GM12878 (cell line): Measurements from ENCODE around the gene COPZ1. TPM values are rescaled to one million over a fixed set of nuclear protein-coding genes. Genes with fewer than 3 reads are reported as not detected.

Source experiments
- ATAC-seq: fragments of 200-7000 bp; cut with Tn5 transposase; 3 replicates; pipeline ENCODE4 v1.9.1; 2020; ENCODE audit warnings: mild to moderate bottlenecking, moderate library complexity
- BruUV-seq: library from RNA; stranded (reverse); fragments of 400-500 nt; replicated peaks from 2 replicates; lab custom pipeline; 2021; lab: Mats Ljungman, UMichigan
- CTCF ChIA-PET: fragments of 300-600 bp; sonication (Branson Sonifier 250); formaldehyde crosslinking; extraction: SDS; loops from one replicate; lab custom pipeline; 2021; ENCODE audit warnings: inconsistent platforms; lab: Yijun Ruan, JAX
- POLR2A ChIA-PET: fragments of 350-600 bp; formaldehyde crosslinking; extraction: SDS; loops from one replicate; lab custom pipeline; 2021; ENCODE audit warnings: inconsistent platforms; lab: Charles Lee
- RAD21 ChIA-PET: fragments of 300-600 bp; sonication (Branson Sonifier 250); formaldehyde crosslinking; loops from one replicate; lab custom pipeline; 2023; ENCODE audit warnings: antibody characterized with exemption; ENCODE audit not compliant: unreplicated experiment; lab: Charles Lee
- SMC1A ChIA-PET: fragments of 300-600 bp; sonication (Branson Sonifier 250); formaldehyde crosslinking; loops from one replicate; lab custom pipeline; 2023; ENCODE audit not compliant: unreplicated experiment, uncharacterized antibody; lab: Charles Lee
- DNase-seq: peaks from one replicate; pipeline ENCODE4 v3.0.0-alpha.2; 2011; ENCODE audit warnings: low read depth, low spot score
- FAIRE-seq: peaks from 3 replicates; lab custom pipeline; 2011; peaks lifted over from hg19 to GRCh38; lab: Jason Lieb, UNC
- H2AFZ ChIP-seq: 2 replicates; pipeline ENCODE4 v1.6.0; 2011; ENCODE audit warnings: low read depth, low read length, control low read depth; ENCODE audit not compliant: control insufficient read depth
- H3K27ac ChIP-seq: 2 replicates; pipeline ENCODE4 v1.5.1; 2011; ENCODE audit warnings: control low read depth; ENCODE audit not compliant: control insufficient read depth, insufficient read depth
- H3K27me3 ChIP-seq, 2 experiments: replicated peaks in 1 of 2; 2 replicates each; pipeline versions ENCODE4 v1.6.0 to v1.6.1; 2011; ENCODE audit warnings: low read length in 1 of 2; ENCODE audit not compliant: control insufficient read depth in 2 of 2, insufficient read depth in 2 of 2
- H3K36me3 ChIP-seq, 2 experiments: 2 replicates each; pipeline ENCODE4 v1.5.1; 2011; ENCODE audit warnings: low read length in 1 of 2; ENCODE audit not compliant: control insufficient read depth in 2 of 2, insufficient read depth in 2 of 2
- H3K4me1 ChIP-seq: 2 replicates; pipeline ENCODE4 v1.6.1; 2011; ENCODE audit warnings: mild to moderate bottlenecking, low read length, moderate library complexity, mixed read lengths; ENCODE audit not compliant: control insufficient read depth, insufficient read depth
- H3K4me2 ChIP-seq: 2 replicates; pipeline ENCODE4 v1.6.0; 2011; ENCODE audit warnings: control low read depth; ENCODE audit not compliant: control insufficient read depth, insufficient read depth
- H3K4me3 ChIP-seq: fragments of 200-600 bp; sonication (generic); 2 replicates; pipeline ENCODE4 v1.5.1; 2016
- H3K79me2 ChIP-seq: 2 replicates; pipeline ENCODE4 v1.6.0; 2011; ENCODE audit warnings: low read length; ENCODE audit not compliant: control insufficient read depth, insufficient read depth
- H3K9ac ChIP-seq: 2 replicates; pipeline ENCODE4 v1.8.0; 2011; ENCODE audit warnings: low read length, control low read depth, mixed read lengths; ENCODE audit not compliant: control insufficient read depth, insufficient read depth
- H3K9me3 ChIP-seq: replicated peaks from 3 replicates; pipeline ENCODE4 v1.5.1; 2011; ENCODE audit warnings: mild to moderate bottlenecking, low read length; ENCODE audit not compliant: control insufficient read depth, insufficient read depth
- H4K20me1 ChIP-seq: 2 replicates; pipeline ENCODE4 v1.6.0; 2011; ENCODE audit not compliant: control insufficient read depth, insufficient read depth
- CBX3 ChIP-seq: fragments of 200-600 bp; sonication (generic); IDR thresholded peaks from 2 replicates; pipeline ENCODE4 v1.6.1; 2016; ENCODE audit warnings: low read depth, borderline replicate concordance
- CREB1 ChIP-seq: IDR thresholded peaks from 2 replicates; pipeline ENCODE4 v1.6.1; 2012; ENCODE audit warnings: low read depth, mild to moderate bottlenecking, inconsistent platforms
- EED ChIP-seq: sonication (generic); IDR thresholded peaks from 2 replicates; pipeline ENCODE4 v1.6.1; 2016; ENCODE audit warnings: antibody characterized with exemption, low read depth
- FOS ChIP-seq: IDR thresholded peaks from 3 replicates; pipeline ENCODE4 v1.6.1; 2011; ENCODE audit warnings: borderline replicate concordance; ENCODE audit not compliant: insufficient read length; ENCODE audit errors: extremely low read depth
- FOXK2 ChIP-seq: fragments of 450-650 bp; IDR thresholded peaks from 2 replicates; pipeline ENCODE4 v1.6.1; 2017; ENCODE audit warnings: mild to moderate bottlenecking, moderate library complexity
- HCFC1 ChIP-seq: fragments of 150-350 bp; IDR thresholded peaks from 2 replicates; pipeline ENCODE4 v1.6.1; 2014; ENCODE audit warnings: low read length
- IKZF2 ChIP-seq, 2 experiments: fragments of 450-650 bp; IDR thresholded peaks; 2 replicates each; pipeline ENCODE4 v1.6.1; 2017; ENCODE audit warnings: mild to moderate bottlenecking in 2 of 2, moderate library complexity in 2 of 2
- KDM1A ChIP-seq: fragments of 200-600 bp; sonication (generic); IDR thresholded peaks from 2 replicates; pipeline ENCODE4 v1.6.1; 2016; ENCODE audit warnings: borderline replicate concordance
- MXI1 ChIP-seq: fragments of 150-350 bp; IDR thresholded peaks from 2 replicates; pipeline ENCODE4 v1.6.1; 2011; ENCODE audit warnings: low read depth, mild to moderate bottlenecking, inconsistent platforms, low read length, improper control_type of control experiment
- RELA ChIP-seq: fragments of 450-650 bp; IDR thresholded peaks from 2 replicates; pipeline ENCODE4 v1.8.0; 2014; ENCODE audit warnings: borderline replicate concordance; ENCODE audit not compliant: partially characterized antibody
- SMARCA5 ChIP-seq: fragments of 450-650 bp; IDR thresholded peaks from 2 replicates; pipeline ENCODE4 v1.6.1; 2017; ENCODE audit warnings: mild to moderate bottlenecking
- SP1 ChIP-seq: IDR thresholded peaks from one replicate; pipeline ENCODE4 v1.6.1; 2011; ENCODE audit warnings: low read depth, low read length
- TARDBP ChIP-seq: IDR thresholded peaks from 2 replicates; pipeline ENCODE4 v1.6.1; 2016; ENCODE audit warnings: borderline replicate concordance
- USF2 ChIP-seq: IDR thresholded peaks from 2 replicates; pipeline ENCODE4 v1.6.1; 2011; ENCODE audit warnings: low read depth, low read length, improper control_type of control experiment, borderline replicate concordance
- YY1 ChIP-seq: IDR thresholded peaks from 2 replicates; pipeline ENCODE4 v1.6.1; 2011; ENCODE audit warnings: low read depth, mild to moderate bottlenecking, low read length
- ZSCAN29 ChIP-seq: fragments of 450-650 bp; IDR thresholded peaks from 2 replicates; pipeline ENCODE4 v1.6.1; 2017; ENCODE audit warnings: mild to moderate bottlenecking, moderate library complexity
- ZZZ3 ChIP-seq: IDR thresholded peaks from 2 replicates; pipeline ENCODE4 v1.6.1; 2011; ENCODE audit warnings: low read depth; ENCODE audit not compliant: control insufficient read depth, insufficient read length
- WGBS: methylation state at CpG from one replicate; pipeline ENCODE4 v1.1.6; 2016; ENCODE audit warnings: low lambda C conversion rate; ENCODE audit not compliant: insufficient replicate concordance, insufficient coverage; ENCODE audit errors: missing lambda C conversion rate; 5-methylcytosine and 5-hydroxymethylcytosine counted together
- in situ Hi-C: fragments of 300-500 bp; cut with MboI; formaldehyde crosslinking; loops from 9 replicates; pipeline ENCODE4 v1.14.3; 2018; ENCODE audit warnings: mixed read lengths
- intact Hi-C: fragments of 100-400 bp; cut with micrococcal nuclease; formaldehyde crosslinking; loops from one replicate; pipeline ENCODE4 v1.14.2; 2022; ENCODE audit not compliant: unreplicated experiment
- polyA plus RNA-seq, 11 experiments: library from polyadenylated mRNA; depleted of rRNA in 4 of 11; unstranded in 6 of 11; stranded (reverse) in 5 of 11; fragments of >200 nt; fragmentation: Nextera tagmentation in 4 of 11; fragmentation: Illumina TruSeq in 1 of 11; extraction: Ambion mirVana in 4 of 11; extraction: Trizol in 1 of 11; gene quantifications; 1 replicate in 1 of 11; 2 replicates in 10 of 11; pipeline versions ENCODE4 v1.2.1 to v1.2.3, GENCODE V29; 2011 to 2016; ENCODE audit warnings: inconsistent platforms in 2 of 11, missing spikeins in 2 of 11, low read depth in 1 of 11
- total RNA-seq, 4 experiments: library from RNA; depleted of rRNA in 3 of 4; stranded (reverse); fragments of >200 nt in 3 of 4; fragmentation: Illumina TruSeq in 1 of 4; extraction: Trizol in 1 of 4; gene quantifications; 2 replicates each; pipeline versions ENCODE4 v1.2.1 to v1.2.3, GENCODE V29; 2013 to 2021
- TF ChIP-seq, protein P1 (sequence below): IDR thresholded peaks from 2 replicates; pipeline ENCODE4 v1.6.1; 2012; ENCODE audit warnings: low read depth, low read length, improper control_type of control experiment
- TF ChIP-seq, protein P2 (sequence below), 3 experiments: IDR thresholded peaks in 2 of 3; conservative IDR thresholded peaks in 1 of 3; 2 replicates each; pipeline ENCODE4 v1.5.1; 2011; ENCODE audit warnings: low read depth in 3 of 3, low read length in 3 of 3, mild to moderate bottlenecking in 3 of 3, control low read depth in 2 of 3, moderate library complexity in 2 of 3, inconsistent platforms in 1 of 3, mixed read lengths in 1 of 3; ENCODE audit not compliant: control insufficient read depth in 2 of 3, insufficient read depth in 1 of 3; ENCODE audit errors: extremely low read depth in 1 of 3

The COPZ1 gene
- total and polyA plus RNA-seq, 10 of the 15 experiments (the other 5 are each of a cell fraction or from before 2014, with no cell fraction given): 112 to 378 (median 184) TPM

DNA sequence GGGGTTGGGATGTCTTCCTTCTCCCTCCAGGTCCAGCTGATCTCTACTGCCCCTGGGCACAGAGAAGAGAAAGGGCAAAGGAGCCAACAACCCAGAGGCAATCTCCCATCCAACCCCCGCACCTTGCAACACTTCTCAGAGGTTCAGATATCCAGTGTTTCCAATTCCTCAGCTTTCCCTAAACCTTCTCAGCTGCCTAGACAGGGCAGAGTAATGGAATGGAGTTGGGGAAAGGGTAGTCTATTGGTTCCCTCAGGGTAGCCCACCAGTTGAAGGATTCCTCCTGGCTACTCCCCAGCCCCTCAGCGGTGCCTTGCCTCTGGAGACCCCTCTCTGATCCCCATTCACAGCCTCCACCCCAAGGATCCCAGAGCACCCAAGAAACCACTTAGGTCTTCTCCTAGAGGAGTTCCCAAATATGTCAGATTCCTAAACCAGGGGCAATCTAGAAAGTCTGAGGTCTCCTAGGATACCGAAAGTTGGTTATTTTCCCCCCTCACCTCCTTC, 24.7 kb upstream of the COPZ1 start:
- H3K27ac ChIP-seq: no peak overlapping the region
- no peak overlapping the region for H2AFZ ChIP-seq
- DNase-seq (no peak), FAIRE-seq (no peak), ATAC-seq (no peak)
- H3K4me2 ChIP-seq: no peak overlapping the region
- intact Hi-C loops (no loop called here), in situ Hi-C loops (no loop called here)
- H4K20me1 ChIP-seq: no peaks in the 10 kb centered on the region
- H3K36me3 ChIP-seq: no peaks in the 10 kb centered on the region
- ChIA-PET CTCF (interaction anchor here (0.9 to 2.0 kb wide), 7 partner anchors 8 to 68 kb away, joined by 3 to 7 read pairs (median 4); partner anchors contain the start of gene COPZ1), SMC1A (interaction anchor here (0.7 to 1.5 kb wide), 3 partner anchors 24 to 280 kb away, joined by 3 to 5 read pairs (median 3); partner anchors contain the start of gene COPZ1), POLR2A (interaction anchor here (0.7 kb wide), 1 partner anchor 42 kb away, joined by 8 read pairs; no protein-coding TSS in a partner anchor), RAD21 (no interaction called here)
- H3K9me3 ChIP-seq: no peaks in the 10 kb centered on the region
- H3K79me2 ChIP-seq: no peaks in the 10 kb centered on the region
- no peak overlapping the region for H3K9ac ChIP-seq
- WGBS: 0% methylated on average over 3 of the region's 3 CpGs
- BruUV-seq: no TSS peak
- 0 out of 2 replicates have a peak, but pooled peaks cover 3% of the 10 kb centered on the region for H3K4me1 ChIP-seq
- no peak overlapping the region for H3K4me3 ChIP-seq
- H3K27me3 ChIP-seq: peaks cover 12 to 29% of the 10 kb centered on the region in 2 experiments
- TF ChIP-seq CREB1 (no peak), FOS (no peak), FOXK2 (no peak), SMARCA5 (no peak), RELA (no peak), IKZF2 (IDR thresholded peaks at IDR 0.05) (no peak), HCFC1 (no peak), ZZZ3 (no peak), MXI1 (no peak), USF2 (no peak), YY1 (no peak), CBX3 (no peak), EED (no peak), TARDBP (no peak), ZSCAN29 (no peak), SP1 (no peak), KDM1A (no peak)
- TF ChIP-seq, protein P1, sequence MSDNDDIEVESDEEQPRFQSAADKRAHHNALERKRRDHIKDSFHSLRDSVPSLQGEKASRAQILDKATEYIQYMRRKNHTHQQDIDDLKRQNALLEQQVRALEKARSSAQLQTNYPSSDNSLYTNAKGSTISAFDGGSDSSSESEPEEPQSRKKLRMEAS: no peak
- TF ChIP-seq, protein P2, sequence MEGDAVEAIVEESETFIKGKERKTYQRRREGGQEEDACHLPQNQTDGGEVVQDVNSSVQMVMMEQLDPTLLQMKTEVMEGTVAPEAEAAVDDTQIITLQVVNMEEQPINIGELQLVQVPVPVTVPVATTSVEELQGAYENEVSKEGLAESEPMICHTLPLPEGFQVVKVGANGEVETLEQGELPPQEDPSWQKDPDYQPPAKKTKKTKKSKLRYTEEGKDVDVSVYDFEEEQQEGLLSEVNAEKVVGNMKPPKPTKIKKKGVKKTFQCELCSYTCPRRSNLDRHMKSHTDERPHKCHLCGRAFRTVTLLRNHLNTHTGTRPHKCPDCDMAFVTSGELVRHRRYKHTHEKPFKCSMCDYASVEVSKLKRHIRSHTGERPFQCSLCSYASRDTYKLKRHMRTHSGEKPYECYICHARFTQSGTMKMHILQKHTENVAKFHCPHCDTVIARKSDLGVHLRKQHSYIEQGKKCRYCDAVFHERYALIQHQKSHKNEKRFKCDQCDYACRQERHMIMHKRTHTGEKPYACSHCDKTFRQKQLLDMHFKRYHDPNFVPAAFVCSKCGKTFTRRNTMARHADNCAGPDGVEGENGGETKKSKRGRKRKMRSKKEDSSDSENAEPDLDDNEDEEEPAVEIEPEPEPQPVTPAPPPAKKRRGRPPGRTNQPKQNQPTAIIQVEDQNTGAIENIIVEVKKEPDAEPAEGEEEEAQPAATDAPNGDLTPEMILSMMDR (IDR thresholded peaks at IDR 0.05 in 2 of 3, conservative IDR thresholded peaks at IDR 0.05 in 1 of 3; ENCODE audit: control insufficient read depth in 2 of 3, extremely low read depth in 1 of 3, insufficient read depth in 1 of 3, low read depth in 3 of 3, low read length in 3 of 3): no peak
